ENCODE results near the gene ABCB11. TPM values are rescaled to one million over a fixed set of nuclear protein-coding genes. Genes with fewer than 3 reads are reported as not detected.

ABCB11 gene
- total RNA-seq, 4 donors from 2014 or later = 0.18 to 0.54 TPM; not detected in 2

DNA sequence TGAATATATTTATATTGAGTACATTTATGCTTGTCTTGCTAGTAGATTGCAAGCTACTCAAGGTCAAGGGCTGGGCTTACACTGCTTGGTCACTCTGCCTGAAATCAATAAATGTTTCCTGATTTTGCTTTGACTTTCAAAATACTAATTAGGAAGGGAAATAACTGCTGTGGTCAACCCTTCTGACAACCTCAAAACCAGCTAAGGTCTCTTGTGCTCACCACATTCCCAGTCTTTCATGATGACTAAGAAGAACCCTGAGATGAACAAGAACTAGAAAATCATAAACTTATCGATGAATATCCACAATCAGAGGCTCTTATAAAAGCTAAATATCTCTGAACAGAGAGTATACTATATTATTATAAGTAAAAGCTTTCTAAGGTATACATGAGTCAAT, 33.3 kb downstream of the ABCB11 start:
- Histone ChIP-seq H3K4me1 (no peaks in the 10 kb centered on the region), H3K36me3 (no peaks in the 10 kb centered on the region), H3K27me3 (no peaks in the 10 kb centered on the region), H3K27ac (no peak overlapping the region), H3K4me3 (no peak overlapping the region), H3K9me3 (no peaks in the 10 kb centered on the region)
- DNase-seq = no peak
- no peak for TF ChIP-seq POLR2A (IDR thresholded peaks at IDR 0.05)
- TF ChIP-seq, protein P1, sequence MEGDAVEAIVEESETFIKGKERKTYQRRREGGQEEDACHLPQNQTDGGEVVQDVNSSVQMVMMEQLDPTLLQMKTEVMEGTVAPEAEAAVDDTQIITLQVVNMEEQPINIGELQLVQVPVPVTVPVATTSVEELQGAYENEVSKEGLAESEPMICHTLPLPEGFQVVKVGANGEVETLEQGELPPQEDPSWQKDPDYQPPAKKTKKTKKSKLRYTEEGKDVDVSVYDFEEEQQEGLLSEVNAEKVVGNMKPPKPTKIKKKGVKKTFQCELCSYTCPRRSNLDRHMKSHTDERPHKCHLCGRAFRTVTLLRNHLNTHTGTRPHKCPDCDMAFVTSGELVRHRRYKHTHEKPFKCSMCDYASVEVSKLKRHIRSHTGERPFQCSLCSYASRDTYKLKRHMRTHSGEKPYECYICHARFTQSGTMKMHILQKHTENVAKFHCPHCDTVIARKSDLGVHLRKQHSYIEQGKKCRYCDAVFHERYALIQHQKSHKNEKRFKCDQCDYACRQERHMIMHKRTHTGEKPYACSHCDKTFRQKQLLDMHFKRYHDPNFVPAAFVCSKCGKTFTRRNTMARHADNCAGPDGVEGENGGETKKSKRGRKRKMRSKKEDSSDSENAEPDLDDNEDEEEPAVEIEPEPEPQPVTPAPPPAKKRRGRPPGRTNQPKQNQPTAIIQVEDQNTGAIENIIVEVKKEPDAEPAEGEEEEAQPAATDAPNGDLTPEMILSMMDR (IDR thresholded peaks at IDR 0.05) = no peak

DNA sequence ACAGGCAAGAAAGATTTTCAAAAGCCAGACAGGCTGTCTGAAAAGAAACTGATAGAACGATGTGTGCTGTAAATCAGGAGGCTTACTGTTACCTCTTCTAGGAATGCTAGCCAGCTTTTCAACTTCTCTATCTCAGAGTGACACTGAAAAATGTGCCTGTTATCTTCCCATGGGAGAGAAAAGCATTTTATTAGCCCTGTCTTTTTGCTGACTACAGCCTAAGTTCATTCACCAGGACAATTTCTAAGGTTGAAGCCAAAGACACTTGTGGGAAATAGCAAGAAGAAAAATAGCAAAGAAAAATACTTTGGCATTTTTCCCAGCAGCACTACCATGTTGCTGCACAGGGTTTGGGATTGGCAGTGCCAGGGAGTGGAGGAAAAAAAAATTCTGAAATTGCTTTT, 34.0 kb downstream of the ABCB11 start:
- no peak for TF ChIP-seq POLR2A (IDR thresholded peaks at IDR 0.05)
- TF ChIP-seq, protein P1 (IDR thresholded peaks at IDR 0.05) = no peak
- no peak for DNase-seq
- no peaks in the 10 kb centered on the region for H3K36me3 ChIP-seq
- H3K27me3 ChIP-seq = no peaks in the 10 kb centered on the region
- H3K9me3 ChIP-seq = no peaks in the 10 kb centered on the region
- H3K4me1 ChIP-seq = no peaks in the 10 kb centered on the region
- no peak overlapping the region for H3K4me3 ChIP-seq
- no peak overlapping the region for H3K27ac ChIP-seq

DNA sequence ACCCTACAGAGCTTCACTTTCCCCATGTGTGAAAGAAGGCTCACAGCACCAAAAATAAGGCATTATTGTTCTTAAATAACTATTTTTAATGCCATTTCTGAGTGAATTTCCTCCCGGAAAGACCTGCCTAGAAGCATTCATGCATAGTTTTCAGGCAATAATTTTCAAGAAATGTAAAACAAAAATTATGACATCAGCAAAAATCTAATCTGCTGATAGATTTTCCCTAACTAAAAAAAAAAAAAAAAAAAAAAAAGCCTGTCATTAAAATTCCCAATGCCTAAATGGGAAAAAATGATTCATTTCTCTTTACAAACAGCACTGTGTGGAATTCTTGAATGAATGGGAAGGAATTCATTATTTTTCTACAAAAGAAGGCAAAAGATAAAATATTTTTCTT, 35.4 kb downstream of the ABCB11 start:
- DNase-seq = no peak
- TF ChIP-seq, protein P1 (IDR thresholded peaks at IDR 0.05) = no peak
- no peak for TF ChIP-seq POLR2A (IDR thresholded peaks at IDR 0.05)
- Histone ChIP-seq H3K4me1 (no peaks in the 10 kb centered on the region), H3K27ac (no peak overlapping the region), H3K9me3 (no peaks in the 10 kb centered on the region), H3K4me3 (no peak overlapping the region), H3K36me3 (no peaks in the 10 kb centered on the region), H3K27me3 (no peaks in the 10 kb centered on the region)

DNA sequence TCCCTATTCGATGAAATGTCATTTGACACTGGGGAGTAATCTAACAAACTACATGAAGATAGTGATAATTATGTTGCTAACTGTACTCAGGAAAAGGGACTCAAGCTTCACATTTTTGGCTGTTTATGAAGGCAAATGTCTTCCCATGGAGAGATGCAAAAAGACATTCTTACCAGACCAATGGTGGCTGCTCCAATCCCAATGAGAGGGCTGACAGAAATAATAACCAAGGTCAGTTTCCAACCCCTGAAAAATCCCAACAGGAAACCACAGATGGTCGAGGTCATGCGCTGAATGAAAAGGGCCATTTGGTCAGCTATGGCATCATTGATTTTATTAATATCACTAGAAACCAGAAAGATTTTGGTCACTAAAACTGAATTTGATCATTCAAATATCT, 37.6 kb downstream of the ABCB11 start:
- TF ChIP-seq, protein P1 (IDR thresholded peaks at IDR 0.05) = no peak
- TF ChIP-seq POLR2A (IDR thresholded peaks at IDR 0.05) = no peak
- H3K27ac ChIP-seq = no peak overlapping the region
- no peak for DNase-seq
- no peaks in the 10 kb centered on the region for H3K4me1 ChIP-seq
- no peaks in the 10 kb centered on the region for H3K27me3 ChIP-seq
- H3K4me3 ChIP-seq = no peak overlapping the region
- H3K9me3 ChIP-seq = no peaks in the 10 kb centered on the region
- no peaks in the 10 kb centered on the region for H3K36me3 ChIP-seq

DNA sequence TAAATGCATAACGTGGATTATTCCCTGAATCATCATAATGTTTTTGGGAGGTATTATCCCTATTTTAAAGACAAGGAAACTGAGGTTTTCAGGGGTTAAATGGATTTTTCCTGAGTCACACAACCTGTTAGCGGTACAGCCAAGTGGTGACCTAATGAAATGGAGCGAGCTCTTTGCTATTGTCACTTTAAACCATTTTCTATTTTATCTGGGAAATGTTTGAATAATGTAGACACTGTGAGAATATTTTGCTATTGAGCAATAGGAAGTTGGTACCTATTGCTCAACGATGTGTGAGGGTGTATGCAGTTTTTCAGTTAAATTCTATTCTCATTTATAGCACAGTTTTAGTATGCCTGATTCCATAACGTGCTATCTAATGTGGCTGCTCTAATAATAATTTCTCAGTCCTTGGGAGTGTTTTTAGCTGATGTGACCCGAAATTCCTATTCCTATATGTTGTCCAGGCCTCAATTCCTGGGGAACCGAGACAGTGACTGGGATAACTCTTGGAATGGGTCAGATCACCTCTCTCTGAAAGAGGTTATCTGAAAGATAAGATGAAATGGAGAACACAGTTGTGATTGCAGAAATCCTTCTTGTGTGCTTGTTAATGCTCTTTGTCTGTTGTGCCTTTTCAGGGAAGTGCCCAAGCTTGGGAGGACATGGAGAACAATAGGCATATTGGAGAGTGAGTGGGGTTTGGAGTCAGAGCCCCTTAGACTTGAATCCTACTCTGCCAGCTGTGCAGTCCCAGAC, 38.4 kb downstream of the ABCB11 start:
- TF ChIP-seq POLR2A (IDR thresholded peaks at IDR 0.05) = no peak
- TF ChIP-seq, protein P1 (IDR thresholded peaks at IDR 0.05) = no peak
- Histone ChIP-seq H3K4me3 (no peak overlapping the region), H3K9me3 (no peaks in the 10 kb centered on the region), H3K4me1 (no peaks in the 10 kb centered on the region), H3K27me3 (no peaks in the 10 kb centered on the region), H3K27ac (no peak overlapping the region), H3K36me3 (no peaks in the 10 kb centered on the region)
- DNase-seq = no peak
